ENCODE data around the gene PIANP.

Gene PIANP

GRCh38 chr12:6666211-6666610 is 34.4 kb downstream of the PIANP start:
- no peak for TF ChIP-seq ZNF274 (IDR thresholded peaks at IDR 0.05; ENCODE audit: low read depth, low read length)
- H3K4me3 ChIP-seq (ENCODE audit: low read length): no peak overlapping the region

- TF ChIP-seq ZNF274 (IDR thresholded peaks at IDR 0.05; ENCODE audit: low read depth, low read length): no peak
- no peak overlapping the region for H3K4me3 ChIP-seq (ENCODE audit: low read length)
These were observed 35.7 kb downstream of the PIANP start for GRCh38 chr12:6664902-6665301.

DNA sequence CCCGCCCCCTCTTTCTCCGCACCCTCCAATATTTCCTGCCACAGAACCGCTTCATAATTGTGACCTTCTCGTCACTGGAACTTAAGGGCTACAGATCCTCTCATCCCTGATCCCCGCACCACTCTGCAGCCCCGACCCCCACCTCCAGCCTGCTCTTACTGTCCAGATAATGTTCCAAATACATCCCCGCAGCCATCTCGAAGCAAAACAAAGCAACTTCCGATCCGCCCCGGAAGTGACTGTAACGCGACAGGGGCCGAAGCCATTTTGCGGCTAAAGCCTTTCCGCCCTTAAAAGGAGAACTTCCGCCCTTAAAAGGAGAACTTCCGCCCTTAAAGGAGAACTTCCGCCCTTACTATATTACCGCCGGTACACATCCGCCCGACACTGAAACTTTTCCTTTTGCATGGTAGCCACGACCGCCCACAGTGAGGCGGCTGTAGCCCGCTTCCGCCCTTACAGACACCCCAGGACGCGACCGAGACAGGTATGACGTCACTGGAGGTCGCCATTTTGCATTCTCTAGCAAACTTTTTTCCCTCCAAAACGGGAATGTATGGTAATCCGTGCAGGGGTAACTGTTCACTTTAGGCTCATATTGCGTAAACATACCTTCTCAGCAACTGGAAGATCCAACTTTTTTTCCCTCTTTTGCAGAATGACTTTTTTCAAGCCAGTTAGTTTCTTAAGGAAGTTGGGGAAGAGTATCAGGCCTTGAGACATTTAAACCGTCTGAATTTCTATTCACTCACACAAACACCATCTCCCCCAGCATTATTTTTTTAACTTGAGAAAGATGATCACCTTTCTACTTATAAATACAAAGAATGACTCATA is 37.5 kb downstream of the PIANP start, which contains the start of gene ING4:
ING4 (minus strand) TSS at position 214 of the 837 bp plus-strand sequence; CDS start at position 196, 18 bp downstream.
- peak within 1 kb of the TSS; percentile 84 for H3K4me3 ChIP-seq (ENCODE audit: low read length)

GRCh38 chr12:6662602-6662905 is 38.1 kb downstream of the PIANP start:
- TF ChIP-seq ZNF274 (IDR thresholded peaks at IDR 0.05; ENCODE audit: low read depth, low read length): no peak
- H3K4me3 ChIP-seq (ENCODE audit: low read length): peak overlapping the region; percentile 84

More for the DNA sequence above, 37.5 kb downstream of the PIANP start, which contains the start of gene ING4:
- TF ChIP-seq ZNF274 (IDR thresholded peaks at IDR 0.05; ENCODE audit: low read depth, low read length): no peak

DNA sequence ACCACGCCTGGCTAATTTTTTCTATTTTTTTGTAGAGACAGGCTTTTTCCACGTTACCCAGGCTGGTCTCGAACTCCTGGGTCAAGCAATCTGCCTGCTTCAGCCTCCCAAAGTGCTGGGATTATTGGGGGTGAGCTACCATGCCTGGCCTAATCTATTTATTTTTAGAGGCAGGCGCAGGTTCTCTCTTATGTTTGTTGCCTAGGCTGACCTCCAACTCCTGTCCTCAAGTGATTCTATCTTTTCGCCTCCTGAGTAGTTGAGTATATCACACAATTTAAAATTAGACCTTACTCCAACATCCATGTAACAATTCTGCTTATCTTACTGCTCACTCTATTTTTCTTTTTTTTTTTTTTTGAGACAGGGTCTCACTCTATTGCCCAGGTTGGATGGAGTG is 46.6 kb downstream of the PIANP start:
- TF ChIP-seq ZNF274 (IDR thresholded peaks at IDR 0.05; ENCODE audit: low read depth, low read length): no peak
- no peak overlapping the region for H3K4me3 ChIP-seq (ENCODE audit: low read length)

GRCh38 chr12:6653342-6653741 is 47.3 kb downstream of the PIANP start:
- no peak for TF ChIP-seq ZNF274 (IDR thresholded peaks at IDR 0.05; ENCODE audit: low read depth, low read length)
- no peak overlapping the region for H3K4me3 ChIP-seq (ENCODE audit: low read length)

GRCh38 chr12:6652391-6652790 is 48.2 kb downstream of the PIANP start:
- H3K4me3 ChIP-seq (ENCODE audit: low read length): no peak overlapping the region
- TF ChIP-seq ZNF274 (IDR thresholded peaks at IDR 0.05; ENCODE audit: low read depth, low read length): no peak

DNA sequence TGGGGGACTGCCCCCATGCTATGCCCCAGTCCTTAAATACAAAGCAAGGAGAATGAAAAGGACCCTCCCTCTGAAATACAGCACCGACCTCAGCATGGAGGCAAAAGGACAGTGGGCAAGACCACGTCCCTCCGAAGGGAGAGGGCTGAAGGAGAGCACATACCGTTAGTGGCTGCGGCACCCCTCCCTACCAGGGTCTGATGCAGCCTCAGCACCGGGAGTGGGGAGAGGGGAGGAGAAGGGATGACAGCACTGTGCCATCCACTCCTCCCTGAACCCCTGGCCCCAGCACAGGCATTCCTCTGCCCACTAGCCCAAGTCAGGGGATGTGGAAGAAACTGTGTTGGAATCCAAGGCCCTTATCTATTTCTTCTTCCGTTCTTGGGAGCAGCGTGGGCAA is 49.8 kb downstream of the PIANP start:
- no peak overlapping the region for H3K4me3 ChIP-seq (ENCODE audit: low read length)
- TF ChIP-seq ZNF274 (IDR thresholded peaks at IDR 0.05; ENCODE audit: low read depth, low read length): no peak

DNA sequence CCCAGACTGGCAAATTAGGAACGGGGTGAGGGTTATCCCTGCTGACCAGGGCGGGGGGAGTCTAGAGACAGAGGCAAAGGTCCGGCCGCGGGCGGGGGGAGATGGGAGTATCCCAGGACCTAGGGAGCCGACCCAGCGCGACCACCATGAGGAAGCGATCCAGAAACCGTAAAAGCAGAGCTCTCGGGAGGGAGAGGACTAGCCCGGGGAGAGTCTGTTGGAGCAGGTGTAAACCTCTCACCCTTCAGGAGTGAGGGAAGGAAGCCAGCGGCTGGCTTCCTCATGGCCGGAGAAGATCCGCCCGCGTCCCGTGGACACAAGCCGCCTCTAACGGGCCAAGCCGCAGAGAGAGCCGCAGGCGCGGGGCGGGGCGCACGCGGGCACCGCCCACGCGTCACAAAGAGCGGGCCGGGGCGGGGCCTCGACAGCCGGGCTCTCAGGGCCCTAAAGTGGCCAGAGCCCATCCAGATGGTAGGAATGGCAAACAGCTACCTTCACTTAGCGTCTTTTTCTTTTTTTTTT is 53.5 kb downstream of the PIANP start, which contains the start of gene ACRBP:
ACRBP (minus strand) TSS at position 350 of the 522 bp plus-strand sequence; CDS start at position 284, 66 bp downstream.
- peak within 1 kb of the TSS; percentile 35; the same call in 1 of the 2 replicates for H3K4me3 ChIP-seq (ENCODE audit: low read length)
- TF ChIP-seq ZNF274 (IDR thresholded peaks at IDR 0.05; ENCODE audit: low read depth, low read length): no peak

- no peak for TF ChIP-seq ZNF274 (IDR thresholded peaks at IDR 0.05; ENCODE audit: low read depth, low read length)
- H3K4me3 ChIP-seq (ENCODE audit: low read length): peak overlapping the region; percentile 35; the same call in 1 of the 2 replicates
These were observed 54.1 kb downstream of the PIANP start for GRCh38 chr12:6646276-6647082.

- no peak overlapping the region for H3K4me3 ChIP-seq (ENCODE audit: low read length)
- no peak for TF ChIP-seq ZNF274 (IDR thresholded peaks at IDR 0.05; ENCODE audit: low read depth, low read length)
These were observed 55.7 kb downstream of the PIANP start for GRCh38 chr12:6644903-6645302.

DNA sequence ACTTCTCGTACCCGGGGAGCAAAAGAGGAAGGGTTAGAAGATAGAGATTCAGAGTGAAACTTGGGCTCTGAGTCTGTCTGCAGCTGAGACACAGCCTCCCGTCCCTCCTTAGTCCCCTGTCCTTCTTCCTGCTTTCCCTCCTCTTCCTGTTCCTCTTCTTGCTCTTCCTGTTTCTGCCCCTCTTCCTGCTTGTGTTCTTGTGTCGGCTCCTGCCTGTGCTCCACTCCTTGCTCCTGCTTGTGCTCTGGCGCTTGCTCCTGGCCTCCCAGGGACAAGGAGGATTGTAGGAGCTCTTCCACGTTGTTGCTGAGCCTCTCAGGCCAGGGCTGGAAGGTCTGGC is 56.4 kb downstream of the PIANP start:
- peak; percentile 79 for TF ChIP-seq ZNF274 (IDR thresholded peaks at IDR 0.05; ENCODE audit: low read depth, low read length)
- H3K4me3 ChIP-seq (ENCODE audit: low read length): no peak overlapping the region
